ENCODE results near the gene DLG2.

DNA sequence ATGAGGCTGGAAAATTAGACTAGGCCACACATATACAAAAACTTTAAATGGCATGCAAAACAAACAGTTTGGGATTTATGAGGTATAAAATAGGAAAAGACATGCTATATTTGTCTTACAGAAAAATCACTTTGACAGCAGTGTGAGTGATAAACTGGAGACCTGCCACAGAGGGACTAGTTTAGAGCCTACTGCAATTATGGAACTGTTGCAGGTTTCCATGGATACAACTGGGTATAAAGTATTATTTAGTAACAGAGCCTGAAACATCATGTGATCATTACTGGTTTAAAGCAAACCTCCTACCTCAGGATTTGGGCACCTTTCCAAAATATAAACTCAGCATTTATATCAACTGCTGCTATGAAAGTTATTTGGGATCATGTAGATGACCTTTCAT, 1032.5 kb downstream of the DLG2 start:
- TF ChIP-seq CTCF (IDR thresholded peaks at IDR 0.05) (no peak), POLR2A (IDR thresholded peaks at IDR 0.05) (no peak)

Measured in uterus (tissue), 2 donors.